Suppressor macrophage treated with lipopolysaccharide for 1 hour (primary cell): ENCODE data around the gene ZNF211.
A peak's percentile ranks its signal among the peaks of the same experiment; 100 is the strongest.

Experiments used
- DNase-seq, 3 donors: peaks; one replicate each; pipeline ENCODE4 v3.0.0-alpha.2; 2020 to 2022

The ZNF211 gene

DNA sequence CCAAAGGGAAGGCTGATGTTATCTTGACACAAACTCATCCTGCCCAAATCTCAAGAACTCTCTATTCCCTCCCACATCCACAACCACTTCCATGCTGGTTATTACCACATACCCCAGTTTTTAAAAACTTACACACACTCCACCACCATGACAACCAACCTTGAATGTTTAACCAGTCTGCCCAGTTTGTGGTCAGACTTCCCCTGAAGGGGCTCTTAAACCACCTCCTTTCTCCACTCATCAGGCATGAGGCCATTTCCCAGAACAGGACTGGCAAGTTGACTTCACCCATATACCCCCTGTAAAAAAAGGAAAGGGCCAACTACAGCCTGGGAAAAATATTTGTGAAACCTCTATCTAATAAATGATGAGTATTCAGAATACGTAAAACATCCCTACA, 23.4 kb downstream of the ZNF211 start:
- DNase-seq: no peak

DNA sequence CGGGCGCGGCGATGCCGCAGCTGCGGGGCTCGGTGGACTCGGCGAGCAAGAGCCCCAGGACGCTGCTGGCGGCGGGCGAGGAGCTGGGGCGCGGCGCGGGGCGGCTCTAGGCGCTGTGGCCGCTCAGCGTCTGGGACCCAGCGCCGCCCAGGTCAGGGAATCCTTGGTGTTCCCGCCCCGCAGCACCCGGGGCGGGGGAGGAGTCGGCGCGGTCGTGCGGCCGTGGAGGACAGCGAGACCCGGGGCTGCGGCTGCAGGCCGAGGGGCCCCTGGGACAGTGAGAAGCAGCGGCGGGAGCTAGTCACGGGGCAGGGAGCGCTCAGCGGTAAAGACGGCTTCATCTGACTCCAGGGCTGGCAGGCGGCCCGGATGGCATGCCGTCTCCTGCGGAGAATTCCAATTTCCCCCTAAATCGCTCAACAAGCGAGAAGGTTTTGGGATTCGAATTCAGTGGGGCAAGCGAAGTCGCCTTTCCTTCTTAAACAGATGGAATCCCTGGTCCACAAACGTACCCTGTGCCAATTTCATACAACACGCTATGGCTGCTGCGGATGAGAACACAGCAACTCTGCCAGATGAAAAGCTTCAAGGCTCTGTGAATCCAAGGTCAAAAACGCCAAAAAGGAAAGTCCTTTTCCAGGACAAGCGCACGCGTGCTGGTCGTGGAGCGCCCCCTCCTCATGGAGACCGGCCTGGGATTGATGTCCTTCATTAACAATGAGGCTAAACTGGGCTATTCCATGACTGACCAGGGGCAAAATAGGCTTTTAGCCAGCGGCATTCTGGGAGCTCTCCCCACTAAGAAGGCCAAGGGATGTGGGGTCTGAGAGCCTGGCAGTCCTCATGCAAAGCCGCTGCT, 31.5 kb downstream of the ZNF211 start:
- peak in 2 of 3 donors; percentile 12 to 47 for DNase-seq

DNA sequence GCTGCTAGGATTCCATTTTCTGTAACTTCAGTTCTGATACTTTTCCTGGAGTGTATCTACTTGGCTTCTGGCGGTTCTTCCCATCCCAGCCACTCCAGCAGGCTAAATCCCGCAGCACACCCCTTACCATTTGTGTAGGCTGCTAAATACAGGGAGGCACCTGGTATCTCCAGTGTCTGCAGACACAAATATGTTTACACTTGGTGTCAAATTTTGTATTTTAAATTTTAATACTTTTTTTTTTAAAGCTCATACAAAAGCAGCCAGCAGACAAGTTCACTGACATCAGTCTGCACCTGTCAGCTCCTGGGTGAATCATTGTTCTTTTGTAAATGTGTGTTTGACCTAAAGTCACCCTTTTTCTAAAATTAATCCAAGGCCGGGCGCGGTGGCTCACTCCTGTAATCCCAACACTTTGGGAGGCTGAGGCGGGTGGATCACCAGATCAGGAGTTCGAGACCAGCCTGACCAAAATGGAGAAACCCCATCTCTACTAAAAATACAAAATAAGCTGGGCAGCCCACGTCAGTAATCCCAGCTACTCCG, 32.4 kb downstream of the ZNF211 start:
- DNase-seq: no peak

DNA sequence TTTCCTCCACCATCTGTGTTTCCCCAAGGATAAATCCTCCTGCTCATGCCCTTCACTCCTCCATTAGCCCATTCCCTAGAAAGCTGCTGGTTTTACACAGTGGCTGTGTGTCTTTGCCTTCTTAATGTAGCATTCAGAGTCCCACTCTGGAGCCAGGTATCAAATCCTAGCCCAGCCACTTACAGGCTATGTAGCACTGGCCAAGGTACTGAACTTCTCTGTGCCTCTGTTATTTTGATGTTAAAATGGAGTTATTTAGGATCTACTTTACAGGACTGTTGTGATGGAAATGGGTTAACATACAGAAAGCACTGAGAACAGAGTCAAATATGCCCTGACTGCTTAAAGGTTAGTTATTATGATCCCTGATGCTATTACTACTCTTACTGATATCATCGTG, 34.3 kb downstream of the ZNF211 start:
- no peak for DNase-seq

DNA sequence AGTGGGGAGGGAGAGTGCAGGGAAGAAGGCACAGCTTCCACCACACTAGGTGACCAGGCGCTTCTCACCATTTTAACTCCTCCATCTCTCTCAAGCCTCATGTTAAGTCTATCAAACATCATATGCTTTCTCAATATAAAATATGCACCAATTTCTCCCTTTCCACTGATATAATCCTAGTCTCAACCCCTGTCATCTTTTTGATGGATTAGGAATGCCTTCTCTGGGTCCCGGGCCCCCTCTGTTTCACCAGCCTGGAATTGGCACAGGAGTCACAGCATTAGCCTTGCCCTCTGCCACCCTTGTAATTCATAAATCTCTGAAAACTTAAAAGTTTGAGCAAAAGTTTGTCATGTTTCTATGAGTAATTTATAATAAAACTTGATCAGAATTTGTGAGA, 35.7 kb downstream of the ZNF211 start, which contains the start of gene ZSCAN4:
Gene ZSCAN4, plus strand, starts transcription at position 301 of the 400 bp plus-strand sequence. CDS start 7,211 bp downstream, outside the sequence.
- no peak for DNase-seq

- DNase-seq: no peak
Observed at GRCh38 chr19:57671124-57671895, 38.3 kb downstream of the ZNF211 start.

DNA sequence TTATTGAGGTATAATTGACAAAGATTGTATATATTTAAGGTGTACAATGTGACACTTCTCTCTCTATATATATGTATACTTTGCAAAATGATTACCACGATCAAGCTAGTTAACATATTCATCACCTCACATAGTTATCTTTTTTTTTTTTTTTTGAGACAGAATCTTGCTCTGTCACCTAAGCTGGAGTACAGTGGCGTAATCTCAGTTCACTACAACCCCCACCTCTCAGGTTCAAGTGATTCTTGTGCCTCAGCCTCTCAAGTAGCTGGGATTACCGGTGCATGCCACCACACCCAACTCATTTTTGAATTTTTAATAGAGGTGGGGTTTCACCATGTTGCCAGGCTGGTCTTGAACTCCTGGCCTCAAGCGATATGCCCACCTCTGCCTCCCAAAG, 39.5 kb downstream of the ZNF211 start:
- no peak for DNase-seq

GRCh38 chr19:57675881-57676280, 42.9 kb downstream of the ZNF211 start:
- no peak for DNase-seq

GRCh38 chr19:57682226-57682766, 49.3 kb downstream of the ZNF211 start:
- no peak for DNase-seq

GRCh38 chr19:57686727-57687126, 53.8 kb downstream of the ZNF211 start:
- DNase-seq: no peak

- no peak for DNase-seq
Observed at GRCh38 chr19:57687363-57688010, 54.5 kb downstream of the ZNF211 start.

GRCh38 chr19:57688011-57688763, 55.2 kb downstream of the ZNF211 start:
- no peak for DNase-seq

GRCh38 chr19:57689750-57690149, 56.8 kb downstream of the ZNF211 start:
- DNase-seq: no peak
